GM13977 (cell line): Measurements from ENCODE around the gene STXBP1.

Experiments used
- DNase-seq: peaks from one replicate; pipeline ENCODE4 v3.0.0; 2012; ENCODE audit warnings: low spot score
- in situ Hi-C: fragments of 300-500 bp; cut with MboI; formaldehyde crosslinking; loops from one replicate; pipeline ENCODE4 v1.12.0; 2022; ENCODE audit warnings: low sequenced_read_pairs, low pct_unique_long_range_greater_than_20kb, mixed read lengths, inconsistent platforms; ENCODE audit not compliant: unreplicated experiment
- TF ChIP-seq, protein P1 (sequence below): IDR thresholded peaks from 2 replicates; pipeline ENCODE4 v1.5.1; 2012; ENCODE audit warnings: mild to moderate bottlenecking, control low read depth; ENCODE audit not compliant: insufficient read depth; ENCODE audit errors: extremely low read depth, missing control alignments

The STXBP1 gene

DNA sequence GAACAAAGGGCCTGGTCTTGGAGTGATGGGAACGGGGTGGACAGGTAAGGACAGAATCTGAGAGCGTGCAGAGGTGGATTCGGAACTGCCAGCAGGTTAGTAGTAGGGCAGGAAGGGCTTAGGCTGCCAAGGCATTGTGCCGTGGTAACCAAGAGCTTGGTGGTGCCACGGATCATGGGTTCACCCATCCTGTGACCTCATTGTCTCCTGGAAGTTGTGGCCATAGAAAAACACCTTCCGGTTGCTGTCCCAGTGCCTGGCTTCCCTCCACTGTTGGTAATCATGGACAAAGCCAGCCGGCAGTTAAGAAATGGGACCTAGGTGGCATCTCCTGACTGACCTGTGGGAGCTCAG lies 52.2 kb downstream of the STXBP1 start:
- no peak for DNase-seq
- in situ Hi-C loops, result no loop called here
- TF ChIP-seq, protein P1, sequence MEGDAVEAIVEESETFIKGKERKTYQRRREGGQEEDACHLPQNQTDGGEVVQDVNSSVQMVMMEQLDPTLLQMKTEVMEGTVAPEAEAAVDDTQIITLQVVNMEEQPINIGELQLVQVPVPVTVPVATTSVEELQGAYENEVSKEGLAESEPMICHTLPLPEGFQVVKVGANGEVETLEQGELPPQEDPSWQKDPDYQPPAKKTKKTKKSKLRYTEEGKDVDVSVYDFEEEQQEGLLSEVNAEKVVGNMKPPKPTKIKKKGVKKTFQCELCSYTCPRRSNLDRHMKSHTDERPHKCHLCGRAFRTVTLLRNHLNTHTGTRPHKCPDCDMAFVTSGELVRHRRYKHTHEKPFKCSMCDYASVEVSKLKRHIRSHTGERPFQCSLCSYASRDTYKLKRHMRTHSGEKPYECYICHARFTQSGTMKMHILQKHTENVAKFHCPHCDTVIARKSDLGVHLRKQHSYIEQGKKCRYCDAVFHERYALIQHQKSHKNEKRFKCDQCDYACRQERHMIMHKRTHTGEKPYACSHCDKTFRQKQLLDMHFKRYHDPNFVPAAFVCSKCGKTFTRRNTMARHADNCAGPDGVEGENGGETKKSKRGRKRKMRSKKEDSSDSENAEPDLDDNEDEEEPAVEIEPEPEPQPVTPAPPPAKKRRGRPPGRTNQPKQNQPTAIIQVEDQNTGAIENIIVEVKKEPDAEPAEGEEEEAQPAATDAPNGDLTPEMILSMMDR, result no peak

DNA sequence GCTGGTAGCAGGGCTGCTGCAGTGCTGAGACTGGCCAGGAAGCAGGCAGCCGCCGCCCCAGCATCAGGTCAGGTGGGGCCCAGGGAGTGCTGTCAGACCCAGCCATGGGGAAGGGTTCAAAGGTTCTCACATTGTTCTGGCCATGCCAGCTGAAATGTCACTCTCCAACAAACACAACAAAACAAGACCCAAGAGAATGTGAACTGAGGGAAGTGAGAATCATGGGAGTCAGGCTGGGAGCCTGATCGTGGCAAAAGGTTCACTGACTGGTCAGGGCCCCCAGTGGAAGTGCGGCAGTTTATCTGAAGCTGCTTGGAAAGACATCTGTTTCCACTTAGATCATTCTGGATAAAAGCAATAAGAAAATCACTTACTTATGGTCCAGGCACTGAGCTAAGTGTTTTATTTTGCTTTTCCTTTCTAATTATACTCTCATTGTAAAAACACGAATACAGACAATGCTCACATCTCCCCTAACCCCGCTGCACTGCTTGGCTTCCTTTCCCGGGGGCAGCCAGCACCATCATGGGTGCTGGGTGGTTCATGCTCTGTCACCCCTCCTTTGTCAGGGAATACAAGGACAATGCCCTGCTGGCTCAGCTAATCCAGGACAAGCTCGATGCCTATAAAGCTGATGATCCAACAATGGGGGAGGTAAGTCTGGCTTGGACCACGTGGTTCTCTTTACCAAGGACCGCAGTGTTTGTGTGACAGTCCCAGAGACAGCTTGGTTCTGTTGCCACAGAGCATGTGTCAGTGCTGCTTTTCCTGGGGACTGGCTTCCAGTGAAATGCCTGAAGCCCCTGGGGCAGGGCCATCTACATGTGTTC lies 52.8 kb downstream of the STXBP1 start:
- DNase-seq, result no peak
- in situ Hi-C loops, result no loop called here

DNA sequence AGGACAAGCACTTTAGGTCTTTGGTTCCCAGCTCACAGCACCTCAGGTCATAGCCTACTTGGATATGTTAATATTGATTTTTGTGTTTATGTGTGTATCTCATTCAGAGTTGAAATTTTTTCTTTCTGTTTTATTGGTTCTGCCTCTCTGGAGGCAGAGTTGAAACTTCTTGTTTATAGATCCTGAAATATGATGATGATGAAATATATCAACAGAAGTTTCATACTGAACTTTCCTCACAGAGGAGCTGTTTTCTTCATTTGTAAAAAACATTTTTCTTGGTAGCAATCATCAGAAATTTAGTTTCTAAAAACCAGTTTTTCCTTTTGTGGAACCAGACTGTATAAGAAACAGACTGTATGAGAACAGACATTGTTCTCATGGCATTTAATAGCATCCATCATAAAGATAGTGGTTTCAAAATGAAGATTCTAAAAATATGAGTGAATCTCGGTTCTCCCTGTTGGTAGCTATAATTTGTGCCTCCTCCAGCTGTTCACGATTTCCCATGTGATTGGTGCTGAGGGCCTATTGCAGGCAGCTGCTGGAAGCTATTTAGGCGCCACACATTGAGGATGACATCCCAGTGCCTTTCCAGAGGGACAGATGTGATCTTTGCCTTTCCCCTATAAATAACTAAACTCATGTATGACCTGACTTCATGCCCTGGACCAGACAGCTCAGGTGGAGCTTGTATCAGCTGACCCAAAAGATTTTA lies 55.2 kb downstream of the STXBP1 start:
- TF ChIP-seq, protein P1, result no peak
- in situ Hi-C loops, result no loop called here
- DNase-seq, result no peak

More for the DNA sequence above, 52.8 kb downstream of the STXBP1 start:
- TF ChIP-seq, protein P1, result no peak

DNA sequence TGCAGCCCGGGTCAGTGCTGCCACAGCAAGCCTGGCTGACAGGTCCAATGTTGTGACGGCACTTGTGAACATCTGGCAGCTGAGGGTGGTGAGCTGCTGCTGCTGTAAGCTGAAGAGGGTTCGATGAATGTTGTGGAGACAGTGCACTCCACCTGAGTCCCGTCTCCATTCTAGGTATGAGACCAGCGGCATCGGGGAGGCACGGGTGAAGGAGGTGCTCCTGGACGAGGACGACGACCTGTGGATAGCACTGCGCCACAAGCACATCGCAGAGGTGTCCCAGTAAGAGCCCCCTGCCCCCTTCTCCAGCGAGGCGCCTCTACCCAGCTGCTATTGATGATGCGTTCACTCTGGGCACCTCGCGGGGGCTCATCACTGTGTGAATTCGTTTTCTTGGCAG lies 55.8 kb downstream of the STXBP1 start:
- no peak for DNase-seq
- in situ Hi-C loops, result no loop called here
- TF ChIP-seq, protein P1, result no peak

DNA sequence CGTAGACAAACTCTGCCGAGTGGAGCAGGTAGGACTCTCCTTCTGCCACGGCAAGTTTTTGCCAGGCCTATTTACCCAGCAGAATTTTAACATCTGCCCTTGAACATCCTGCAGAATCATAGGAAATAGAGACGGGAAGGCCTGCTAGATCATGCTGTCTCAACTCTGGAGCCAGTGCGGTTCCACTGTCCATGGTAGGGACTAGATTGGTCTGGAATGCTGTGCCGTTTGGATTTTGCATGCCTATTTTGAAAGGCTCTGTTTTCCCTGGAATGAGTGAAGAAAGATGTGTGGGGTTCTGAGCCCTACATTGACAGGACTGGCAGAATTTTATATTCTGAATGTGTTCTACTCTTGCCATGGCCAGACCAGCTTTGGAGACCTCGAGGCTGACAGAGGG lies 61.2 kb downstream of the STXBP1 start:
- no peak for DNase-seq
- TF ChIP-seq, protein P1, result no peak
- in situ Hi-C loops, result no loop called here

DNA sequence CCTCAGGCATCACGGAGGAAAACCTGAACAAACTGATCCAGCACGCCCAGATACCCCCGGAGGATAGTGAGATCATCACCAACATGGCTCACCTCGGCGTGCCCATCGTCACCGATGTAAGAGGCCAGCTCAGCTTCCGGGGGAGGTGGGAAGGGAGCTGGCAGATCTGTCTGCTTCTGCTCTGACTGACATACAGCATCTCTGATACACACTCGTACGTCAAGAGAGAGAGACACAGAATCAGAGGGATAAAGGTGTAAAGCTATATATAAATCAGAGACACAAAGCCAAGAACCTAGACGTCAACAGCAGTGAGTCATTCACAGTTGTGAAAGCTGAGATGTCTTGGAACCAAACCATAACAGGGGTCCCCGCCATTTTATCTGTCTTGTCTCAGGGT lies 64.6 kb downstream of the STXBP1 start:
- DNase-seq, result no peak
- TF ChIP-seq, protein P1, result no peak
- in situ Hi-C loops, result no loop called here
